ENCODE data around the gene MRPS7.

DNA sequence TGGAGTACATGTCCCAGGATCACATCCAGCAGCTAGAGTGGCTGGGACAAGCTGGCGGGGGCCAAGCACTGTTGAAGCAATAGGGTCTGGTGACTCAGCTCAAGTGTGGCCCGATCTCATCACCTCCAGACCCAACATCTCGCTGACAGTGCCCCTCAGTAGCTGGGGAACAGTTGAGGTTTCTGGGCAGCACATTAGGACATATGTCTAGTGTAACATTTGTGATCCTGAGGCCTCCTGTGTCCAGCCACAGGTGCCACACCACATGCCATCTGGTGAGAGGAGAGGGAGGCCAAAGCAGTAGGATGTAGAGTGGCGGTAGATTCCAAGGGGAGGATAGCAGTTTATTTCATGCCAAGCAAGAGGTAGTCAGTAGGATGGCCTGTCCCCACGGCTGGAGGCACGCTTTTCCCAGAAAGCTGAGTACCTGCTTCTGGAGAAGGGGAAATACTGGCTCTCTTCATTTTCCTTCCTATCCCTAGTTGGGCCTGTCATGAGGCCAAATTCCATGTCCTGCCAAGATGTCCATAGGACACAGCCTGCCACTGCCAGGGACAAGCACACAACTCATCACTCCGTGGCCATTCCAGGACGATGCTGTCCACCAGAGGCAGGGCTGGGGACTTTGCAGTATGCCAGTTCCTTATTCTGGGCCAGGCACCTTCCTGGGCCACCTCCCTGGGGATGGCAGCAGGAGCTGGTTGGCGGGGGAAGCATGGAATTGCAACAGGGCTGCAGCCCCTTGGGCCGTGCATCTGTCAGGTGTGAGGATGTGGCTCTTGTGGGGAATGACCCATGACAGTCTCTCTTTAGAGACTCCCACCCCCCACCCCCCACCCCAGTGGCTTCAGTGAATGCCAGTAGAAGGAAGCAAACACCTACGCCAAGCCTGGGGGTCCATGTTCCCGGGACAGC lies 24.3 kb upstream of the MRPS7 start:
- TF ChIP-seq, protein P1, sequence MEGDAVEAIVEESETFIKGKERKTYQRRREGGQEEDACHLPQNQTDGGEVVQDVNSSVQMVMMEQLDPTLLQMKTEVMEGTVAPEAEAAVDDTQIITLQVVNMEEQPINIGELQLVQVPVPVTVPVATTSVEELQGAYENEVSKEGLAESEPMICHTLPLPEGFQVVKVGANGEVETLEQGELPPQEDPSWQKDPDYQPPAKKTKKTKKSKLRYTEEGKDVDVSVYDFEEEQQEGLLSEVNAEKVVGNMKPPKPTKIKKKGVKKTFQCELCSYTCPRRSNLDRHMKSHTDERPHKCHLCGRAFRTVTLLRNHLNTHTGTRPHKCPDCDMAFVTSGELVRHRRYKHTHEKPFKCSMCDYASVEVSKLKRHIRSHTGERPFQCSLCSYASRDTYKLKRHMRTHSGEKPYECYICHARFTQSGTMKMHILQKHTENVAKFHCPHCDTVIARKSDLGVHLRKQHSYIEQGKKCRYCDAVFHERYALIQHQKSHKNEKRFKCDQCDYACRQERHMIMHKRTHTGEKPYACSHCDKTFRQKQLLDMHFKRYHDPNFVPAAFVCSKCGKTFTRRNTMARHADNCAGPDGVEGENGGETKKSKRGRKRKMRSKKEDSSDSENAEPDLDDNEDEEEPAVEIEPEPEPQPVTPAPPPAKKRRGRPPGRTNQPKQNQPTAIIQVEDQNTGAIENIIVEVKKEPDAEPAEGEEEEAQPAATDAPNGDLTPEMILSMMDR (IDR thresholded peaks at IDR 0.05; ENCODE audit: insufficient read depth, low read length, poor library complexity, severe bottlenecking), result no peak
- no peak for TF ChIP-seq EZH2phosphoT487 (conservative IDR thresholded peaks at IDR 0.05; ENCODE audit: low read length)

Measured in SU-DHL-6 (cell line).